Brain microvascular endothelial cell (primary cell): Measurements from ENCODE around the gene ADAMTSL5.

Source experiments
- DNase-seq: peaks from one replicate; pipeline ENCODE4 v3.0.0-alpha.2; 2020
- H3K27ac ChIP-seq: fragments of 250-450 bp; sonication (Bioruptor Pico); 2 replicates; pipeline ENCODE4 v1.5.1; 2020; ENCODE audit warnings: mild to moderate bottlenecking, moderate library complexity
- H3K27me3 ChIP-seq: fragments of 250-450 bp; sonication (Bioruptor Pico); replicated peaks from 2 replicates; pipeline ENCODE4 v1.5.1; 2020; ENCODE audit warnings: mild to moderate bottlenecking
- H3K36me3 ChIP-seq: fragments of 250-450 bp; sonication (Bioruptor Pico); replicated peaks from 2 replicates; pipeline ENCODE4 v1.5.1; 2020; ENCODE audit warnings: mild to moderate bottlenecking
- H3K4me3 ChIP-seq: 2 replicates; pipeline ENCODE4 v1.5.1; 2011; ENCODE audit warnings: low read depth, mild to moderate bottlenecking, control low read depth, low read length, moderate library complexity
- in situ Hi-C: cut with HindIII; loops from 2 replicates; pipeline ENCODE4 v1.10.0; 2017; ENCODE audit warnings: low sequenced_read_pairs, low pct_ligation_motif_present
- TF ChIP-seq, protein P1 (sequence below): IDR thresholded peaks from 2 replicates; pipeline ENCODE4 v1.5.1; 2011; ENCODE audit warnings: low read depth, mild to moderate bottlenecking, moderate library complexity, low read length, control low read depth, inconsistent platforms; ENCODE audit errors: missing control alignments

Gene ADAMTSL5

DNA sequence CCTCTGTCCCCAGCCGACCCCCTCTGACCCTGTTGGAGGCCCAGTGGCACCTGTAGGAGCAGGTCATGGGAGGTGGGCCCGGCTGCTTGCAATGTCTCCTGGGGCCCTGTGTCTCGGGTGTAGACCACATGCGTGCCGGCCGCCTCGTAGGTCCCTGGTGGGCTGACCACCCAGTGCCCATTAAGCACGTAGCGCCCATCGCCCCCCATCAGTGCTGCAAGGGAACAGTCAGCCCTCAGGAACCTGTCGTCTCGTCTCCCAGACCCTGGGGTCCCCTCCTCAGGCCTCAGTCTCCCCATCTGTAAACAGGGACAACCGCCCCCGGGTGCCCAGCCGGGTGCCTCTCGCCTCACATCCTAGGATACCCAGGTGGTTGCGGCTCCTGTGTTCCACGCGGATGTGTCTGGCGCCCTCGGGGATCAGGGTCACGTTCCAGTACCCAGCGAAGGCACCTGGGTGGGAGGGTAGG is 5.6 kb downstream of the ADAMTSL5 start:
- TF ChIP-seq, protein P1, sequence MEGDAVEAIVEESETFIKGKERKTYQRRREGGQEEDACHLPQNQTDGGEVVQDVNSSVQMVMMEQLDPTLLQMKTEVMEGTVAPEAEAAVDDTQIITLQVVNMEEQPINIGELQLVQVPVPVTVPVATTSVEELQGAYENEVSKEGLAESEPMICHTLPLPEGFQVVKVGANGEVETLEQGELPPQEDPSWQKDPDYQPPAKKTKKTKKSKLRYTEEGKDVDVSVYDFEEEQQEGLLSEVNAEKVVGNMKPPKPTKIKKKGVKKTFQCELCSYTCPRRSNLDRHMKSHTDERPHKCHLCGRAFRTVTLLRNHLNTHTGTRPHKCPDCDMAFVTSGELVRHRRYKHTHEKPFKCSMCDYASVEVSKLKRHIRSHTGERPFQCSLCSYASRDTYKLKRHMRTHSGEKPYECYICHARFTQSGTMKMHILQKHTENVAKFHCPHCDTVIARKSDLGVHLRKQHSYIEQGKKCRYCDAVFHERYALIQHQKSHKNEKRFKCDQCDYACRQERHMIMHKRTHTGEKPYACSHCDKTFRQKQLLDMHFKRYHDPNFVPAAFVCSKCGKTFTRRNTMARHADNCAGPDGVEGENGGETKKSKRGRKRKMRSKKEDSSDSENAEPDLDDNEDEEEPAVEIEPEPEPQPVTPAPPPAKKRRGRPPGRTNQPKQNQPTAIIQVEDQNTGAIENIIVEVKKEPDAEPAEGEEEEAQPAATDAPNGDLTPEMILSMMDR: no peak
- Histone ChIP-seq H3K27me3 (peaks cover 19% of the 10 kb centered on the region), H3K4me3 (no peak overlapping the region), H3K27ac (no peak overlapping the region), H3K36me3 (no peaks in the 10 kb centered on the region)
- in situ Hi-C loops: no loop called here
- no peak for DNase-seq

DNA sequence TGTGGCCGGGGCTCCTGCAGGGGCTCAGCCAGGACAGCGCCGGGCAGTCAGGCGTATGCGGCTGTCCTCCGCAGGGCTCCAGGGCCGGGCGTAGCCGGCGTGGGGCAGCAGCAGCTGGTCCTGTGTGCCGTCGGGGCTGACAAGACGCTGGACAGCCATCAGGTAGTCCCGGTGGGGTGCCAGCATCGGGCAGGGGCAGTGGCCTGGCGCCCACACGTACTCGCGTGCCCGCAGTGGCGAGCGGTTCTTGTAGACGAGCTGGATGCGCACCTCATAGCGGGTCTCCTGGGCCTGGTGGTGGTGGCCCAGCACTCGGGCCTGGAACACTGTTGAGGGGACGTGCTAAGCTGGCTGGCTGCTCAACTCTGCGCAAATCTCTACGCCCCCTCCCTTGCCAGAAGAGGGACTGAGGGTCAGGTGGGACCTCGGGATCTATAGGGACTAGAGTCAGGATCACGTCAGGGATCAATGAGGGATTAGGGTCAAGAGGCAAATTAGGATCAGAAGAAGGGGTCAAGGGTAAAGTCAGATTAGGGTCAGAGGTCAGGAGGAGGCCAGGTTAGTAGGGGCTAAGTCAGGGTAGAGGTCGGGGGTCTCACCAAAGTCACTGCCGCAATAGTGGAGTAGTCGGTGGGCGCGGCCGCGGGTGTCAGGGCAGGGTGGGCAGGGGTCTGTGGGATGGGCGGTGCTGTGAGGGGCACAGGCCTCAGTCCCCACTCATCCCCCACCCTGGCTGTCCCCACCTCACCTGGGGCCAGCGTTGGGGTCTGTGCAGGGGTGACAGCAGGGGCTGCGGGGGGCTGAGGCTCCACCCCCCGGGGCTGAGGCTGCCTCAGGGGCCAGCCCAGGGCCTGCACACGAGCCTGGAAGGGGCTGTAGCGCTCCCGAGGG is 6.6 kb downstream of the ADAMTSL5 start:
- TF ChIP-seq, protein P1: no peak
- DNase-seq: no peak
- H3K27ac ChIP-seq: no peak overlapping the region
- H3K27me3 ChIP-seq: peaks cover 20% of the 10 kb centered on the region
- H3K4me3 ChIP-seq: no peak overlapping the region
- H3K36me3 ChIP-seq: no peaks in the 10 kb centered on the region
- in situ Hi-C loops: no loop called here

DNA sequence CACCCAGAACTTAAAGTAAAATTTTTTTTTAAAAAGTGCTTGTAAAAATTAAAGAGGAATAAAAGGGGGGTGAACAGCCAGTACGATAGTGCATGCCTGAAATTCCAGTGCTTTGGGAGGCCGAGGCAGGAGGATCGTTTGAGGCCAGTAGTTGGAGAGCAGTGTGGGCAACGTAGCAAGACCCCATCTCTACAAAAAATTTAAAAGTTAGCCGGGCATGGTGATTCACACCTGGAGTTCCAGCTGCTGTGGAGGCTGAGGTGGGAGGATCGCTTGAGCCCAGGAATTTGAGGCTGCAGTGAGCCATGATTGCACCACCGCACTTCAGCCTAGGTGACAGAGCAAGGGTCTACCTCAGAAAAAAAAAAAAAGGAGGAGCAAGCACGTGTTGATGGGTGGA is 7.8 kb downstream of the ADAMTSL5 start:
- TF ChIP-seq, protein P1: no peak
- in situ Hi-C loops: no loop called here
- Histone ChIP-seq H3K27ac (no peak overlapping the region), H3K36me3 (no peaks in the 10 kb centered on the region), H3K4me3 (no peak overlapping the region), H3K27me3 (peaks cover 20% of the 10 kb centered on the region)
- no peak for DNase-seq

DNA sequence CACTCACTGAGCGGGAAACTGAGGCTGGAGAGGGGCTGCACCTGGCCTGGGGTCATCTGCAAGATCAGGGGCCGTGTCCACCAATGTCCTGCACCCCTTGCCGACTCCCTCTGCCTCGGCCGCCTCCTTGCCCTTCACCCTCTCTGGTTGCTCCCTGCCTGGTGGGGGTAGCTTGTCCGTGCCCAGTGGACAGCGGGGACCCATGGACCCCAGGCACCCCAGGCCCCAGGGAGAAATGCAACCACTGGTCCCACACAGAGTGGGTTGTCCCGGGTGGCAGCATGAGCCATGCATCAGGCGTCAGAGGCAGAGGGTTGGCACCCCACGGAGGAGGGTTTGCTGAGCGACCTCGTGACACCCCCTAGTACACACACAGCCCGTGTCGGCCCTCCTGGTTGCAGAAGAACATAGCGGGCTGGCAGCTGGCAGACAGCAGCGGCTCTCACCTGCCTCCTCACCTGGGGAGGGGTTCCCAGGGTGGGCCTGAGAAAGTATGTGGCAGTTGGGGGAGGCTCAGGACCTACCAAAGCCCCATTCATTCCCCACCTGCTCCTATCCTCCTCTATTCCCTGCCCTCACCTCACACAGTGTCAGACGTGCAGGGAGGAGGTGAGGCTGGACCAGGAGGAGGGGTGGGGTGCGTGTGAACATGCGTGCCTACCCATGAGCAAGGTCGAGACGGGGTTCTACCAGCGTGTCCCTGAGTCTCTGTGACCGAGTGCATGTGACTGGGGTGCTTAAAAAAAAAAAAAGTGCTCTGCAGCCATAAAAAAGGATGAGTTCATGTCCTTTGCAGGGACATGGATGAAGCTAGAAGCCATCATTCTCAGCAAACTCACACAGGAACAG is 8.7 kb downstream of the ADAMTSL5 start:
- DNase-seq: no peak
- TF ChIP-seq, protein P1: no peak
- H3K27me3 ChIP-seq: peaks cover 20% of the 10 kb centered on the region
- no peak overlapping the region for H3K27ac ChIP-seq
- H3K36me3 ChIP-seq: no peaks in the 10 kb centered on the region
- in situ Hi-C loops: no loop called here
- H3K4me3 ChIP-seq: no peak overlapping the region

DNA sequence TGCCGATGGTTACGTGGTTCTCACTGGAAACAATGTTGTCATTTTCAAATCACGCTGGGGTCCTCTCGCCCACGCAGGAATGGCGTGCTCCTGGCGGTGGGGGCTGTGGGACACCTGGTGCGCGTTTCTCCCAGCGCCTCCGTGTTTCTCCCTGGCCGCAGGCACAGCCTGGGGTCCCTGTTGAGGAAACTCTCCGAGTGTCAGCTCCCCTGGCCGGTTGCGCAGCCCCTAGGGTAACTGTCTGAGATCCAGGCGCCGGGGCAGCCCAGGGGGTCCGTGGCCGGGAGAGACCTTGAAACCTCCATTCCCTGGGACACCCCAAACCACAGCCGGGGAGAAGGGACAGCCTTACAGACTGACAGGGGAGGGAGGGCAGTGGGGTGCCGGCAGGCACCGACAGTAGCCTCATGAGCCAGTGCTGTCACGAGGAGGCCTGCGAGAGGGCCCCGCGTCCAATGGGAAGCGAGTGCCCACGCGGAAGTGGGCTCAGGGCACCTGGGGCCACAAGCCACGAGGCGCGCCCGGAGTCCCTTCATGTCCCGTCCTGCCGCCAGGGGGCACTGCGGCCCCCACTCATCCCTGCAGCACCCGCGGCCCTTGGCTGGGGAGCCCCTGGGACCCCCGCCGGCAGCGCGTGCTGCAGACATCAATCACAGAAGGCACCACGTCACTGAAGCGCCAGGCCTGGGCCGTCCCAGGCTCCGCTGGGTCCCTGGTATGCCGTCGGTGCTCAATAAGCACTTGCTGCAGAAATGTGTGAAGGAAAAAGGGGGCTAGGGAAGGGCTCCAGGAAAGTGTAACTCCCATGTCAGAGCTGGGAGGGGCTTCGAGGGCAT is 9.5 kb downstream of the ADAMTSL5 start:
- TF ChIP-seq, protein P1: peak; percentile 73
- H3K27ac ChIP-seq: no peak overlapping the region

More for the DNA sequence above, 9.5 kb downstream of the ADAMTSL5 start:
- DNase-seq: peak; percentile 14
- H3K4me3 ChIP-seq: no peak overlapping the region
- no peaks in the 10 kb centered on the region for H3K36me3 ChIP-seq
- H3K27me3 ChIP-seq: peaks cover 20% of the 10 kb centered on the region
- in situ Hi-C loops: no loop called here
